GM23248 (cell line): ENCODE data around the gene KLRC3.

ENCODE experiments used
- EZH2 ChIP-seq: fragments of 200-600 bp; sonication (generic); IDR thresholded peaks from 2 replicates; pipeline ENCODE4 v1.6.1; 2018; ENCODE audit warnings: antibody characterized with exemption, mild to moderate bottlenecking; ENCODE audit not compliant: insufficient read depth, poor library complexity, severe bottlenecking
- EZH2phosphoT487 ChIP-seq: fragments of 200-600 bp; sonication (generic); IDR thresholded peaks from 2 replicates; pipeline ENCODE4 v1.6.1; 2018; ENCODE audit warnings: antibody characterized with exemption, moderate library complexity, mild to moderate bottlenecking, low read depth; ENCODE audit not compliant: insufficient read depth

DNA sequence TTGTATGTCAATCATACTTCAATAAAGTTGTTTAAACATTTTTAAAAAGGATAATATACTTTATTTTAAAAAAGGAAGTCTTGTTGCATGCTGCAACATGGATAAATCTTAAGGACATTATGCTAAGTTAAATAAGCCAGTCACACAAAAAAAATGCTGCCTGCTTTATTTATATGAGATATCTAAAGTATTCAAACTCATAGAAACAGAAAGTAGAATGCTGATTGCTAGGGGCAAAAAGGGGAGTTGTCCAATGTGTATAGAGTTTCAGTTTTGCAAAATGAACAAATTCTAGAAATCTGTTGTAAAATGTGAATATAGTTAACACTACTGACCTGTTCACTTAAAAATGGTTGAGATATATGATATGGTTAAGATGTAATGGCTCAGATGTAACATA lies 19.6 kb downstream of the KLRC3 start:
- TF ChIP-seq EZH2phosphoT487: no peak
- no peak for TF ChIP-seq EZH2
